Ovary (tissue), 3 donors: ENCODE measurements around the gene FIGN.

Experiments
- EP300 ChIP-seq: sonication (generic); formaldehyde crosslinking; IDR thresholded peaks from one replicate; pipeline ENCODE4 v1.6.1; 2017; ENCODE audit warnings: antibody characterized with exemption
- POLR2A ChIP-seq: fragments of 450-650 bp; IDR thresholded peaks from one replicate; pipeline ENCODE4 v1.6.1; 2017; ENCODE audit warnings: antibody characterized with exemption, mild to moderate bottlenecking, moderate library complexity
- TF ChIP-seq, protein P1 (sequence below), 3 donors: fragments of 450-650 bp in 2 of 3; fragments of 200-600 bp in 1 of 3; IDR thresholded peaks; one replicate each; pipeline versions ENCODE4 v1.5.1 to v1.8.0; 2016 to 2022; ENCODE audit warnings: antibody characterized with exemption in 3 of 3, mild to moderate bottlenecking in 1 of 3
- donor health status: DM: no; HTN: no; CAD: no.

DNA sequence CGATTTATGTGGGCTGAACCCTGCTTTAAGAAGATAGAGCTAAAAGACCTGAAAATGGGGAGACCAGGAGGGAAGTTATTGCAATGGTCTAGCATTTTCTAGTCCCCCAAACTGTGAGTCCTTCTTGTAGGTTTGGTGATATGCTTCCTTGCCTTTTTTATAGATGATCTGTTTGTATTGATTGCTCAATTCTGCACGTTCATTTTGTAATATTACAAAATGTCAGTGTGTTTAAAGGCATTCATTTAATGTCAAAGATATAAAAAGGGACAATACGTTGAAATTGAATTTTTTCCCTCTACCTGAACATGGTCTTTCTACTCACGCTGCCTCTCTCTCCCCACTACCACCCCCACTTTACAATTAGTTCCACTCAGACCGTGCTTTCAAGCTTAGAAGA lies 5.6 kb upstream of the FIGN start:
- TF ChIP-seq POLR2A = no peak
- TF ChIP-seq, protein P1, sequence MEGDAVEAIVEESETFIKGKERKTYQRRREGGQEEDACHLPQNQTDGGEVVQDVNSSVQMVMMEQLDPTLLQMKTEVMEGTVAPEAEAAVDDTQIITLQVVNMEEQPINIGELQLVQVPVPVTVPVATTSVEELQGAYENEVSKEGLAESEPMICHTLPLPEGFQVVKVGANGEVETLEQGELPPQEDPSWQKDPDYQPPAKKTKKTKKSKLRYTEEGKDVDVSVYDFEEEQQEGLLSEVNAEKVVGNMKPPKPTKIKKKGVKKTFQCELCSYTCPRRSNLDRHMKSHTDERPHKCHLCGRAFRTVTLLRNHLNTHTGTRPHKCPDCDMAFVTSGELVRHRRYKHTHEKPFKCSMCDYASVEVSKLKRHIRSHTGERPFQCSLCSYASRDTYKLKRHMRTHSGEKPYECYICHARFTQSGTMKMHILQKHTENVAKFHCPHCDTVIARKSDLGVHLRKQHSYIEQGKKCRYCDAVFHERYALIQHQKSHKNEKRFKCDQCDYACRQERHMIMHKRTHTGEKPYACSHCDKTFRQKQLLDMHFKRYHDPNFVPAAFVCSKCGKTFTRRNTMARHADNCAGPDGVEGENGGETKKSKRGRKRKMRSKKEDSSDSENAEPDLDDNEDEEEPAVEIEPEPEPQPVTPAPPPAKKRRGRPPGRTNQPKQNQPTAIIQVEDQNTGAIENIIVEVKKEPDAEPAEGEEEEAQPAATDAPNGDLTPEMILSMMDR (IDR thresholded peaks at IDR 0.05) = no peak
- TF ChIP-seq EP300 = no peak
